Measurements from ENCODE around the gene C6orf89. TPM values are rescaled to one million over a fixed set of nuclear protein-coding genes. Genes with fewer than 3 reads are reported as not detected.

Gene C6orf89
- total and polyA plus RNA-seq, 2 of the 13 experiments (the other 11 are each of a cell fraction or from before 2014, with no cell fraction given) = 22.1 to 32.2 TPM

- WGBS (ENCODE audit: low lambda C conversion rate) = 96% methylated on average over 5 of the region's 6 CpGs
- intact Hi-C loops (cut with micrococcal nuclease; ENCODE audit: unreplicated experiment) (loop anchor here (2.0 kb wide), 1 partner anchor 42 kb away; no protein-coding TSS in a partner anchor), in situ Hi-C loops (cut with HindIII; ENCODE audit: extremely low pct_ligation_motif_present, low pct_unique_long_range_greater_than_20kb) (no loop called here)
- Histone ChIP-seq H3K79me2 (ENCODE audit: insufficient read depth, low read length) (peaks cover 18% of the 10 kb centered on the region), H3K4me3 (replicated peaks in 1 of 3; ENCODE audit: insufficient read depth in 1 of 3, low read depth in 2 of 3, low read length in 3 of 3) (no peak overlapping the region), H3K4me2 (ENCODE audit: low read depth, low read length) (no peak overlapping the region), H2AFZ (ENCODE audit: low read length) (no peak overlapping the region), H3K27ac (ENCODE audit: extremely low read length, insufficient read depth, low read length) (no peak overlapping the region), H3K4me1 (ENCODE audit: insufficient read depth, low read length) (no peaks in the 10 kb centered on the region), H3K36me3 (replicated peaks in 1 of 2; ENCODE audit: control insufficient read depth in 1 of 2, insufficient read depth in 2 of 2, low read length in 2 of 2) (peaks cover 58 to 86% of the 10 kb centered on the region in 2 experiments), H3K27me3 (ENCODE audit: control insufficient read depth in 1 of 2, insufficient read depth in 2 of 2, low read length in 2 of 2) (no peaks in the 10 kb centered on the region), H4K20me1 (ENCODE audit: insufficient read depth, low read length) (no peaks in the 10 kb centered on the region; the same call in 1 of the 2 replicates), H3K9ac (ENCODE audit: insufficient read depth, low read depth, low read length) (no peak overlapping the region), H3K9me3 (ENCODE audit: low read length) (no peaks in the 10 kb centered on the region)
- DNase-seq (ENCODE audit: low spot score) = no peak
- CTCF ChIA-PET (ENCODE audit: low intra/inter-chr PET ratio, low total read pairs) = interaction anchor here (1.3 to 2.7 kb wide), 2 partner anchors 41 to 234 kb away, joined by 6 to 15 read pairs; no protein-coding TSS in a partner anchor
- no peak for FAIRE-seq
- no TSS peak for BruUV-seq (replicated peaks)
- POLR2A ChIA-PET = interaction anchor here (1.6 kb wide), 1 partner anchor 9 kb away, joined by 6 read pairs; the partner anchor contains the start of gene MTCH1
- no peak for ATAC-seq
- TF ChIP-seq JARID2 (CRISPR knock-in tag; IDR thresholded peaks at IDR 0.05; ENCODE audit: insufficient replicate concordance) = no peak
- TF ChIP-seq ZNF580 (CRISPR knock-in tag; IDR thresholded peaks at IDR 0.05; ENCODE audit: borderline replicate concordance, low read depth) = no peak
- TF ChIP-seq ZNF589 (CRISPR knock-in tag; conservative IDR thresholded peaks at IDR 0.05) = no peak
Measured at GRCh38 chr6:36976931-36977330, 91.2 kb downstream of the C6orf89 start.

GRCh38 chr6:36977470-36977941 lies 91.8 kb downstream of the C6orf89 start:
- H3K4me2 ChIP-seq (ENCODE audit: low read depth, low read length) = no peak overlapping the region
- H3K79me2 ChIP-seq (ENCODE audit: insufficient read depth, low read length) = peaks cover 22% of the 10 kb centered on the region
- no peak overlapping the region for H2AFZ ChIP-seq (ENCODE audit: low read length)
- H3K36me3 ChIP-seq (replicated peaks in 1 of 2; ENCODE audit: control insufficient read depth in 1 of 2, insufficient read depth in 2 of 2, low read length in 2 of 2) = peaks cover 53 to 80% of the 10 kb centered on the region in 2 experiments
- ChIA-PET CTCF (ENCODE audit: low intra/inter-chr PET ratio, low total read pairs) (interaction anchor here (1.3 to 2.7 kb wide), 2 partner anchors 41 to 233 kb away, joined by 6 to 15 read pairs; no protein-coding TSS in a partner anchor), POLR2A (interaction anchor here (1.6 kb wide), 1 partner anchor 9 kb away, joined by 6 read pairs; the partner anchor contains the start of gene MTCH1)
- no peak overlapping the region for H3K9ac ChIP-seq (ENCODE audit: insufficient read depth, low read depth, low read length)
- in situ Hi-C loops (cut with HindIII; ENCODE audit: extremely low pct_ligation_motif_present, low pct_unique_long_range_greater_than_20kb) (no loop called here), intact Hi-C loops (cut with micrococcal nuclease; ENCODE audit: unreplicated experiment) (loop anchor here (2.0 kb wide), 1 partner anchor 41 kb away; no protein-coding TSS in a partner anchor)
- DNase-seq (ENCODE audit: low spot score) (no peak), FAIRE-seq (no peak), ATAC-seq (peak; percentile 67)
- no peak overlapping the region for H3K27ac ChIP-seq (ENCODE audit: extremely low read length, insufficient read depth, low read length)
- H3K4me3 ChIP-seq (replicated peaks in 1 of 3; ENCODE audit: insufficient read depth in 1 of 3, low read depth in 2 of 3, low read length in 3 of 3) = no peak overlapping the region
- H3K9me3 ChIP-seq (ENCODE audit: low read length) = no peaks in the 10 kb centered on the region
- BruUV-seq (replicated peaks) = no TSS peak
- no peaks in the 10 kb centered on the region for H3K27me3 ChIP-seq (ENCODE audit: control insufficient read depth in 1 of 2, insufficient read depth in 2 of 2, low read length in 2 of 2)
- no peaks in the 10 kb centered on the region; the same call in 1 of the 2 replicates for H4K20me1 ChIP-seq (ENCODE audit: insufficient read depth, low read length)
- WGBS (ENCODE audit: low lambda C conversion rate) = 89% methylated on average over 13 of the region's 16 CpGs
- H3K4me1 ChIP-seq (ENCODE audit: insufficient read depth, low read length) = no peaks in the 10 kb centered on the region
- TF ChIP-seq ZGPAT (CRISPR knock-in tag; IDR thresholded peaks at IDR 0.05) (no peak), STAG1 (CRISPR knock-in tag; IDR thresholded peaks at IDR 0.05) (peak; percentile 25; the same call in 1 of the 2 replicates), ZNF687 (CRISPR knock-in tag; IDR thresholded peaks at IDR 0.05) (0 out of 2 replicates have a peak, but pooled peaks have one; percentile 11), SMC3 (IDR thresholded peaks at IDR 0.05; ENCODE audit: low read length) (0 out of 2 replicates have a peak, but pooled peaks have one; percentile 2), ZBTB33 (CRISPR knock-in tag; IDR thresholded peaks at IDR 0.05) (0 out of 2 replicates have a peak, but pooled peaks have one; percentile 41), ZNF24 (IDR thresholded peaks at IDR 0.05) (no peak)

All from HepG2 (cell line).